ENCODE measurements around the gene CXCL8.

DNA sequence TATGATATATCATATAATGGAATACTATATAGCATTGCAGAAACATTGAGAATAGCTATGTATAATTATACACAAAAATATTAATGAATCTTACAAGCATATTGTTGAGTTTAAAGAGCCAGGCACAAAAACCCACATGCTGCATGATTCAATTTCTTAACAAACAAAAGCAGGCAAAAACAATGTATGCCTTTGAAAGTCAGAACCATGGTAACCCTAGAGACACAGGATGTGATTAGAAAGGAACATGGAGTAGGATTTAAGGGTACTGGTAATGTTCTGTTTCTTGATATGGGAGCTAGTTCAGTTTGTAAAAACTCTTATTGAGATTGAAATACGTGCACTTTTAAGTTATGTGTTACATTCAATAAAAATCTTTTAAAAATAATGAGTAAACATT lies 21.5 kb downstream of the CXCL8 start:
- TF ChIP-seq, protein P1, sequence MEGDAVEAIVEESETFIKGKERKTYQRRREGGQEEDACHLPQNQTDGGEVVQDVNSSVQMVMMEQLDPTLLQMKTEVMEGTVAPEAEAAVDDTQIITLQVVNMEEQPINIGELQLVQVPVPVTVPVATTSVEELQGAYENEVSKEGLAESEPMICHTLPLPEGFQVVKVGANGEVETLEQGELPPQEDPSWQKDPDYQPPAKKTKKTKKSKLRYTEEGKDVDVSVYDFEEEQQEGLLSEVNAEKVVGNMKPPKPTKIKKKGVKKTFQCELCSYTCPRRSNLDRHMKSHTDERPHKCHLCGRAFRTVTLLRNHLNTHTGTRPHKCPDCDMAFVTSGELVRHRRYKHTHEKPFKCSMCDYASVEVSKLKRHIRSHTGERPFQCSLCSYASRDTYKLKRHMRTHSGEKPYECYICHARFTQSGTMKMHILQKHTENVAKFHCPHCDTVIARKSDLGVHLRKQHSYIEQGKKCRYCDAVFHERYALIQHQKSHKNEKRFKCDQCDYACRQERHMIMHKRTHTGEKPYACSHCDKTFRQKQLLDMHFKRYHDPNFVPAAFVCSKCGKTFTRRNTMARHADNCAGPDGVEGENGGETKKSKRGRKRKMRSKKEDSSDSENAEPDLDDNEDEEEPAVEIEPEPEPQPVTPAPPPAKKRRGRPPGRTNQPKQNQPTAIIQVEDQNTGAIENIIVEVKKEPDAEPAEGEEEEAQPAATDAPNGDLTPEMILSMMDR (IDR thresholded peaks at IDR 0.05; ENCODE audit: extremely low read depth in 1 of 2, insufficient read depth in 1 of 2, low read depth in 1 of 2, low read length in 2 of 2): no peak
- TF ChIP-seq POLR2A (IDR thresholded peaks at IDR 0.05; ENCODE audit: low read depth, low read length) (no peak), POLR2AphosphoS5 (IDR thresholded peaks at IDR 0.05; ENCODE audit: insufficient read depth, low read depth, low read length) (no peak), FOS (IDR thresholded peaks at IDR 0.05; ENCODE audit: borderline replicate concordance, insufficient read depth, low read length) (no peak), EZH2 (IDR thresholded peaks at IDR 0.05; ENCODE audit: borderline replicate concordance, low read depth, low read length, severe bottlenecking) (no peak), MYC (IDR thresholded peaks at IDR 0.05; ENCODE audit: low read depth, low read length) (no peak), GATA2 (IDR thresholded peaks at IDR 0.05; ENCODE audit: insufficient read depth, insufficient read length, low read depth, low read length) (no peak), JUN (IDR thresholded peaks at IDR 0.05; ENCODE audit: borderline replicate concordance, insufficient read depth, insufficient read length, low read depth) (no peak)
- TF ChIP-seq, protein P2, sequence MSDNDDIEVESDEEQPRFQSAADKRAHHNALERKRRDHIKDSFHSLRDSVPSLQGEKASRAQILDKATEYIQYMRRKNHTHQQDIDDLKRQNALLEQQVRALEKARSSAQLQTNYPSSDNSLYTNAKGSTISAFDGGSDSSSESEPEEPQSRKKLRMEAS (IDR thresholded peaks at IDR 0.05; ENCODE audit: insufficient read depth, insufficient read length): no peak
